Activated CD8-positive, alpha-beta T cell treated with anti-CD3 and anti-CD28 coated beads, Interleukin-2, amount 10 ng/mL, durations not matched to agents 7 days and 5 days (primary cell): ENCODE results near the gene BICDL1. TPM values are rescaled to one million over a fixed set of nuclear protein-coding genes. Genes with fewer than 3 reads are reported as not detected.

Source experiments
- ATAC-seq: fragments of 150-1000 bp; cut with Tn5 transposase; one replicate; pipeline ENCODE4 v1.10.0; 2021; ENCODE audit warnings: moderate library complexity
- CTCF ChIA-PET: fragments of 350-600 bp; sonication (Branson Sonifier 250); formaldehyde crosslinking; loops from one replicate; lab custom pipeline; 2021; ENCODE audit warnings: antibody characterized with exemption; lab: Charles Lee
- POLR2A ChIA-PET: fragments of 350-600 bp; sonication (Branson Sonifier 250); formaldehyde crosslinking; loops from one replicate; lab custom pipeline; 2021; ENCODE audit warnings: antibody characterized with exemption; lab: Charles Lee
- DNase-seq: peaks from one replicate; pipeline ENCODE4 v3.0.0-alpha.2; 2020
- H3K27ac Mint-ChIP-seq: one replicate; pipeline ENCODE4 v1.8.0; 2021; ENCODE audit warnings: mild to moderate bottlenecking, mixed read lengths
- H3K27me3 Mint-ChIP-seq: one replicate; pipeline ENCODE4 v1.8.0; 2021; ENCODE audit warnings: low read depth, mixed read lengths
- H3K36me3 Mint-ChIP-seq: one replicate; pipeline ENCODE4 v1.8.0; 2021; ENCODE audit warnings: low read depth, mixed read lengths
- H3K4me1 Mint-ChIP-seq: one replicate; pipeline ENCODE4 v1.8.0; 2021; ENCODE audit warnings: low read depth, mixed read lengths
- H3K4me3 Mint-ChIP-seq: one replicate; pipeline ENCODE4 v1.8.0; 2021; ENCODE audit warnings: mild to moderate bottlenecking, mixed read lengths
- H3K9me3 Mint-ChIP-seq: one replicate; pipeline ENCODE4 v1.8.0; 2022; ENCODE audit warnings: mixed read lengths; ENCODE audit not compliant: insufficient read depth
- total RNA-seq, 2 experiments: library from RNA; stranded (reverse); gene quantifications; one replicate each; pipeline ENCODE4 v1.2.3, GENCODE V29; 2021

The BICDL1 gene
- total RNA-seq, 2 experiments from 2014 or later = 62.4 to 64.8 TPM

DNA sequence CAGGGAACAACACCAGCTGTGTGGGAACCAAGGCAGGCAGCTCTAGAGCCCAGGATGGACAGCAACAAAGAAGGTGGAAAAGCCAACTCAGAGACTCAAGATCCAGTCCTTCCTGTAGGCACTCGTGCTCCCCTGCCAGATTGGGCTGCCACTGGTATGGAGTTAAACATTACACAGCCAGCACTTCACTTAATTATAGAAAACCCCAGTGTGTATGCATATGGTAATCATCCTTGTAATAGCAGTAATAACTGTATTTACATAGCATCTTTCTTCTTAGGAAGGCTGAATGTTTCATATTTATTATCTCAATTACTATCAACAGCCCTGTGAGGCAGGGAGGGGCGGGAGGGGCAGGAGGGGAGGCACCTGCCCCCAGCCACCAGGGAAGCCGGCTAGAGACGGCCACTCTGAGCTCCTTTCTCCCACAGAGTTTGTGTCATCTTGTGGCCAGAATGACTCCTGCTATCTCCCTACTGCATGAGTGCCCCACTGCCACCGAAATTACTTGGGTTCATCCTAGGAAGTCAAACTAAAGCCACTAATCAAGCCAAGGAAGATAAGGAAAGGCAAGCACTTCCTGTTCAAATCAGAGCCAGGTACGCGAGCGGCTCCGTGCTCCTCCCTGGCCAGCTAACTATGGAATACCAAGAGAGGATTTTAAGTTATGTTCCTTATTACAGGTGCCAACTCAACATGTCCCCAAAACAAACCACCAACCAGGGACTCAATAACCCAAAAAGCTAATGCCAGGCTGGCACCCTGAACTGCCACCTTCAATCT, 143.2 kb downstream of the BICDL1 start:
- CTCF ChIA-PET = interaction anchor here (1.1 kb wide), 1 partner anchor 11 kb away, joined by 4 read pairs; no protein-coding TSS in a partner anchor
- DNase-seq = no peak
- Mint-ChIP-seq H3K27ac (no peak overlapping the region), H3K27me3 (no peaks in the 10 kb centered on the region), H3K9me3 (no peaks in the 10 kb centered on the region), H3K4me3 (no peak overlapping the region), H3K36me3 (peaks cover 63% of the 10 kb centered on the region), H3K4me1 (peaks cover 7% of the 10 kb centered on the region)
- no peak for ATAC-seq
- POLR2A ChIA-PET = interaction anchor here (1.0 to 1.4 kb wide), 2 partner anchors 15 to 69 kb away, joined by 3 read pairs; partner anchors contain the start of gene RPLP0

DNA sequence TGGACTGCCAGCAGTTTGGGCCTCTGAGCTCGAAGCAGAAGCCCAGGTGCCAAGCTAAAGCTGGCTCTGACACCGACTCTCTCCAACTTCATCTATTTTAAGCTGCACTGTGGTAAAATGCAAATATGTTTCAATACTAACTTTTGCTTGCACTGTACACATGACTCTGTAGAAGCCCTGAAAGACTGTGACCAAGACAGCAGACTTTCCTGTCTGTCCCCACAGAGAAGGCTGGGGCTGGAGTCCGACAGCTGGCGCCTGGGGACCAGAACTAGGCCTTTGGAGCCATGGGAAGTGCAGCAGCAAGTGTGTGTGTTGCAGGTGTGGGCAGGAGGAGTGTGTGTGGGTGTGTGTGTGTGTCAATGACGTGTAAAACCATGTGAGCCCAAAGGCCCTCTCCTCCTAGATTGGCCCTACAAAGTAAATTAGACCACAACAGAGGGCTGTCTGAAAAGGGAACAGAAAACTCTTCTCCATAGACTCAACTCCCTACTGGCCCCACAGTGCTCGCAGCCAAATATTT, 143.9 kb downstream of the BICDL1 start:
- H3K36me3 Mint-ChIP-seq = peaks cover 64% of the 10 kb centered on the region
- H3K9me3 Mint-ChIP-seq = no peaks in the 10 kb centered on the region
- H3K27ac Mint-ChIP-seq = no peak overlapping the region
- H3K27me3 Mint-ChIP-seq = no peaks in the 10 kb centered on the region
- ChIA-PET CTCF (no interaction called here), POLR2A (interaction anchor here (1.4 kb wide), 1 partner anchor 68 kb away, joined by 3 read pairs; the partner anchor contains the start of gene RPLP0)
- peak; percentile 8 for ATAC-seq
- peaks cover 5% of the 10 kb centered on the region for H3K4me1 Mint-ChIP-seq
- no peak overlapping the region for H3K4me3 Mint-ChIP-seq
- DNase-seq = no peak

DNA sequence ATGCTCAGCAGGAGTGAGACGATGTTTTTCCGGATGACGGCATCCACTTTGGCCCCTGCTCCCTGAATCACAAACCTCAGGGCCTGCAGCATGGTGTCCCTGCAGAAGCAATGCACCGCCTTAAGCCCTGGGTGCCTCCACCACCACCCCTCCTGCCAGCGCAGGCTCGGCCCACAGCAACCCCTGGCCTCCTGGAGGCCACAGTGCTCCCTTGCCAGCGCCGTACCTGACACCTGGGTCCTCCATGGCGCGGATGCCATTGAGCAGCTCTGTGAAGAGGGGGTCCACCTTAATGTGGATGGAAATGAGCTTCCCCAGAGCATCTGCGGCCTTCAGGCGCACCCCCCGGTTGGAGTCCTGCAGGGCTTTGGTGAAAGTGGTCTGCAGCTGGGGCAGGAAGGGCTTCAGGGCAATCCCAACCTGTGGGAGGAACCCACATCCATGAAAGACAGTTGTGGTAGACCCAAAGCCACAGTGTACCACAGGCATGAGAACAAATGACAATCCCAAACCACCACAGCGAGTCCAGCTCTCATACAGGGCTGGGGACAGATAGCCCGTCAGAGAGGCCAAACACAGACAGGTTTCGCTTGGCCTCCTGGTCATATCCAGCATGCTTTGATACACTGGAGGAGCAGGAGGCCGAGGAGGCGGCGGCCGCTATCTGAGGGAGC, 145.4 kb downstream of the BICDL1 start:
- peaks cover 64% of the 10 kb centered on the region for H3K36me3 Mint-ChIP-seq
- POLR2A ChIA-PET = interaction anchor here (0.6 to 1.2 kb wide), 2 partner anchors 17 to 87 kb away, joined by 3 read pairs; partner anchors contain the start of gene RAB35

DNA sequence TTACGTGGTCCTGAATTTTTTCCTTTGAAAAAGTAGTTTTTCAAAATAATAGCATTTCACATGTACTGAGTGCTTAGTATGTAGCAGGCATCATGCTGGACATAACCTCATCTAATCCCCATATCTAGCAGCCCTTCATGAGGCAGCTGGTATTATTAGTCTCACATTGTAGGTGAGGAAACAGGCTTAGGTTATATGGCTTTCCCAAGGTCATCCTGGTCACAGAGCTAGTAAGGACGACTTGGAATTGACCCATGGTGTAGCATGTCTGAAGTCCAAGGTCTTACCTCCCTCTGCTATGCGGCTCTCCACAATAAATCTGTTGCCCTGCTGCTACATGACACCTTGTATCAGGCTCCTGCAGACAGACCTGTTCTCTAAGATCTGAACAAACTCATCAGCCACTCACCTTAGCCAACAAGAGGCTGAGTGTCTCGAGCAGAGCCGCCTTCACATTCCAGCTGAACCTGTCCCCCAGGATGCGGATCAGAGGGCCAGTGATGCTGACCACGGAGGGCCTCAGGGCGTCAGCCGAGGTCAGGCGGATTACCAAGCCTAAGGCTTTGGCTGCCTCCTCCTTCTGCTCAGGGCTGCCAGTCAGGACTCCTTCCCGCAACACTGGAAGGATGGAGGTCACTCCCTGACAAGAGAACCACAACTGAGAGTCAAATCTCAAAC, 147.2 kb downstream of the BICDL1 start:
- ATAC-seq (no peak), DNase-seq (no peak)
- Mint-ChIP-seq H3K27ac (no peak overlapping the region), H3K27me3 (no peaks in the 10 kb centered on the region), H3K36me3 (peaks cover 73% of the 10 kb centered on the region), H3K4me3 (no peak overlapping the region), H3K4me1 (peaks cover 4% of the 10 kb centered on the region), H3K9me3 (no peaks in the 10 kb centered on the region)
- ChIA-PET CTCF (no interaction called here), POLR2A (interaction anchor here (0.5 kb wide), 1 partner anchor 755 kb away, joined by 3 read pairs; no protein-coding TSS in a partner anchor)

More for the DNA sequence above, 145.4 kb downstream of the BICDL1 start:
- no peak for DNase-seq
- CTCF ChIA-PET = interaction anchor here (1.5 kb wide), 1 partner anchor 9 kb away, joined by 4 read pairs; no protein-coding TSS in a partner anchor
- no peaks in the 10 kb centered on the region for H3K9me3 Mint-ChIP-seq
- H3K27me3 Mint-ChIP-seq = no peaks in the 10 kb centered on the region
- peaks cover 5% of the 10 kb centered on the region for H3K4me1 Mint-ChIP-seq
- H3K27ac Mint-ChIP-seq = no peak overlapping the region
- no peak for ATAC-seq
- H3K4me3 Mint-ChIP-seq = no peak overlapping the region

DNA sequence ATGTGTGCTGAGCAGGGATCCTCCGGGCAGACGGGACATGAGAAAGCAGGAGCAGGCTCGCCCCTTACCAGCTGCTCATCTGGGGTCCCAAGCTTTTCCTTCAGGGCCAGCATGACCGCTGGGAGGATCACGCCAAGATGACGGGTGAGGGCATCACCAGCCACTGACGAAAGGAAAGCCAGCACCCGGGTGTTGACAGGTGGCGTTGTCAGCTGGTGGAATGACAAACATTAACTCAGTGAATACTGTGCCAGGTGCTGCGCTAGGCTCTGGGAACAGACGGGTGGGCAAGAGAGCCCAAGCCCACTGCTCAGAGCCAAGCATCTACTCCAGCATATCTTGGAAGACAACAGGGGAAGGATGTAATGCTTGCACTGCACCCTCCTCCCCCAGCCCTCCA, 148.8 kb downstream of the BICDL1 start:
- Mint-ChIP-seq H3K27ac (no peak overlapping the region), H3K9me3 (no peaks in the 10 kb centered on the region), H3K36me3 (peaks cover 71% of the 10 kb centered on the region), H3K27me3 (no peaks in the 10 kb centered on the region), H3K4me3 (no peak overlapping the region), H3K4me1 (peaks cover 4% of the 10 kb centered on the region)
- ATAC-seq (no peak), DNase-seq (no peak)
- POLR2A ChIA-PET = no interaction called here
- CTCF ChIA-PET = no interaction called here

DNA sequence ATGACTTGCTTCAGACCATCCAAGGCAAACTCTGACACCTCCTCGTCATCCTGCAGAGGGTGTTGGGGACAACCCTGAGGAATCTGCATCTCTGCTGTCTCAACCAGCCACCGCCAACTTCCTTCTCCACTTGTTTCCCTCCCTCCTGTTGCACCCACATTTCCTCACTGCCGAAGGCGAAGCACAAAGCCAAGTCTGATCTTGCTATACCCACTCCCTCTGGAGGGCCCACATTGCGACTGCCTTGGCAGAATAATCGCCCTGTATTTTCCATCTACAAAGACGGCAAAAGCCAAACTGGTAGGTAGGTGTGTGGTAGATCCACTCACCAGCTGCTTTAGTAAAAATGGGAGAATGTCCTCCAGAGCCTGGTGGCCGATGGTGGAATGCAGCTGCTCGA, 149.3 kb downstream of the BICDL1 start:
- Mint-ChIP-seq H3K4me1 (peaks cover 4% of the 10 kb centered on the region), H3K27me3 (no peaks in the 10 kb centered on the region), H3K36me3 (peaks cover 67% of the 10 kb centered on the region), H3K27ac (no peak overlapping the region), H3K9me3 (no peaks in the 10 kb centered on the region), H3K4me3 (no peak overlapping the region)
- ATAC-seq (no peak), DNase-seq (no peak)
- ChIA-PET POLR2A (no interaction called here), CTCF (no interaction called here)

DNA sequence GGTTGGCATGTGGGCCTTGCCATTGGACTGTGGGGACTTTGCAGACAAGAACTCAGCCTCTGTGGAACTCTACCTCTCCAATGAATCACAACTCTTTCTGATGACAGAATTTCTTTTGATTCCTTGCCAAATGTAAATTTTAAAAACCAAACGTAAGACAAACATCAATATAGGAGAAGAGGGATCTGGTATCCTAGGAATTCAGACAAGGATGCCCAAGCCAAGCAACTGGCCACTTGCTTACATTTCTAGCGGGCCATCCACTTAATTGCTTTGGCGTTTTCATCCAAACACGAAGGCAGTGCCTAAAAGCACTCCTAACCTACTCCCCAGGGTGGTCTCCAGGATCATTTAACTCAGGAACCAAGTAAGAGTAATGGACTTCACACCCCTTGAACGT, 150.9 kb downstream of the BICDL1 start:
- Mint-ChIP-seq H3K36me3 (peaks cover 67% of the 10 kb centered on the region), H3K27ac (no peak overlapping the region), H3K9me3 (no peaks in the 10 kb centered on the region), H3K4me3 (no peak overlapping the region), H3K27me3 (no peaks in the 10 kb centered on the region), H3K4me1 (peaks cover 2% of the 10 kb centered on the region)
- DNase-seq (no peak), ATAC-seq (no peak)
- ChIA-PET POLR2A (no interaction called here), CTCF (no interaction called here)

DNA sequence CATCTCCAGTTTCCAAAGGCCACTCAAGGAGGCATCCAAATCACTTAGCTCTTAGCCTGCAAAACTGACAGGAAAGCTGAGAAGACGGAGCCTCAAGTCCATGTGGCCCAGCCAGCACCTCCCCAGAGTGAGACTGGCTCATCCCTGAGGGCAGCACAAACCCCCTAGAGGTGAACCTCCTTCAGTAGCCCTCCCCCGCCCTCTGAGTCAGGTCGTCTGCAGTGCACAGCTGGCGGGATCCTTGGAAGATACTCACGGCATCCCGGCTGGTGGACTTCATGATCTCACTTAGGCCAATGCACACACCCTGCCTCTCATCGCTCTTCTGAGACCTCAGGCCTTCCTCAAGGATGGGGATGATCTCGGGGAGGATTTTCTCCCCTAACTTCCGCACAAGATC, 151.6 kb downstream of the BICDL1 start:
- Mint-ChIP-seq H3K4me3 (no peak overlapping the region), H3K9me3 (no peaks in the 10 kb centered on the region), H3K36me3 (peaks cover 67% of the 10 kb centered on the region), H3K27ac (no peak overlapping the region), H3K27me3 (no peaks in the 10 kb centered on the region), H3K4me1 (no peaks in the 10 kb centered on the region)
- DNase-seq (no peak), ATAC-seq (no peak)
- CTCF ChIA-PET = interaction anchor here (0.7 kb wide), 1 partner anchor 296 kb away, joined by 3 read pairs; no protein-coding TSS in a partner anchor
- POLR2A ChIA-PET = no interaction called here

DNA sequence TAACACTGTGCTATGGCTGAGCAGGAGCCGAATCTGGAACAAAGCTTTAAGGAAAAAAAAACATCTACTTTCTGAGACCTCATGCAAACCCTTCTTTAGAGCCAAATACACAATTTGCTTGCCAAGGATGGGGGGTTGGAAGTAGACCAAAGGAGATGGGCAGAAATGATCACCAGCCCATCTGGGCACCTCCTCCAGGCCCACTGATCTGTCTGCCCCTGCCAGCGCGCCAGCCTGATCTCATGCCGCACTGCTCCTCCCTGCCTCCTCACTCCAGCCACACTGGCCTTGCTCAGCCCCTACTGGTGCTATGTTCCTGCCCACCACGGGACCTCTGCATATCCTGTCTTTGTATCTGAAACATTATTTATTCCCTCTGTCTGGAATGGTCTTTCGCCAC, 152.3 kb downstream of the BICDL1 start:
- DNase-seq (no peak), ATAC-seq (no peak)
- no peak overlapping the region for H3K27ac Mint-ChIP-seq
- CTCF ChIA-PET = interaction anchor here (0.7 kb wide), 1 partner anchor 297 kb away, joined by 3 read pairs; no protein-coding TSS in a partner anchor
- no peaks in the 10 kb centered on the region for H3K27me3 Mint-ChIP-seq
- H3K36me3 Mint-ChIP-seq = peaks cover 63% of the 10 kb centered on the region
- no peak overlapping the region for H3K4me3 Mint-ChIP-seq
- no peaks in the 10 kb centered on the region for H3K4me1 Mint-ChIP-seq
- no peaks in the 10 kb centered on the region for H3K9me3 Mint-ChIP-seq
- POLR2A ChIA-PET = no interaction called here

DNA sequence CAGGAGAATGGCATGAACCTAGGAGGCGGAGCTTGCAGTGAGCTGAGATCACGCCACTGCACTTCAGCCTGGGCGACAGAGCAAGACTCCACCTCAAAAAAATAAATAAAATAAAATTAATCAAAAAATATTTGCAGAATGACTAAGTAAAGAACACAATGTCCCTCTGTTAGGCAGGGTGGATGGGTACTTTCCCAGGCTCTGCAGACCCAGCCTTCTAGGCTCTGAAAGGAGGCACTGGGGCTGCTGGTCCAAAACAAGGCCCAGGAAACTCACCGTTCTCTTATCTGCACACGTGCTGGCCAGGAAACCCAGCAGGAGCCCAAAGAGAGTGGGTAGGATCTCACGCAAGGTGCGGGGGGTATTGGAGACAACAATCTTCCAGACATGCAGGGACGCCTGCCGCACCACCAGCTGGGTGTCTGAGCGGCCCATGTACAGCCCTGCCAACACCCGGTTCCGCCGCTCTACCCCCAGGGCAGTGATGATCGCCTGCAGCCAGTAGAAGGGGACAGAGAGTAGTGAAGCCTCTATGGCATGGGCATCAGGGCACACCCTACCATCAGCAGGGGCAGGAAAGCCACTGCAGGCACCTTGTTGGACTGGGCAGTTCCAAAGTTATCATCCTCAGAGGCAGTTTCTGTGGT, 153.3 kb downstream of the BICDL1 start:
- POLR2A ChIA-PET = no interaction called here
- DNase-seq (no peak), ATAC-seq (no peak)
- Mint-ChIP-seq H3K4me1 (peaks cover 2% of the 10 kb centered on the region), H3K36me3 (peaks cover 62% of the 10 kb centered on the region), H3K27me3 (no peaks in the 10 kb centered on the region), H3K9me3 (no peaks in the 10 kb centered on the region), H3K4me3 (no peak overlapping the region), H3K27ac (no peak overlapping the region)
- CTCF ChIA-PET = interaction anchor here (0.6 kb wide), 1 partner anchor 61 kb away, joined by 3 read pairs; no protein-coding TSS in a partner anchor
